Kidney epithelial cell (primary cell): ENCODE results near the gene SPANXN3. TPM values are rescaled to one million over a fixed set of nuclear protein-coding genes. Genes with fewer than 3 reads are reported as not detected.
A peak's percentile ranks its signal among the peaks of the same experiment; 100 is the strongest.
"Not testable (repeated sequence)": the region's sequence is repeated elsewhere in the genome, so short reads cannot be mapped to it uniquely, and the experiment has no call there.

Experiments used
- DNase-seq: peaks from one replicate; pipeline ENCODE4 v3.0.0-alpha.2; 2010; ENCODE audit warnings: low read depth
- H3K27me3 ChIP-seq: 2 replicates; pipeline ENCODE4 v1.6.0; 2011; ENCODE audit warnings: low read length; ENCODE audit not compliant: control insufficient read depth, insufficient read depth
- H3K36me3 ChIP-seq: 2 replicates; pipeline ENCODE4 v1.5.1; 2011; ENCODE audit warnings: low read length; ENCODE audit not compliant: control insufficient read depth, insufficient read depth
- H3K4me3 ChIP-seq: 2 replicates; pipeline ENCODE4 v1.5.1; 2011; ENCODE audit warnings: low read depth, mild to moderate bottlenecking, control low read depth, low read length
- CTCF ChIP-seq: IDR thresholded peaks from 2 replicates; pipeline ENCODE4 v1.5.1; 2011; ENCODE audit warnings: mild to moderate bottlenecking, moderate library complexity, low read length, control low read depth, inconsistent platforms; ENCODE audit not compliant: insufficient read depth, poor library complexity, severe bottlenecking
- total RNA-seq: library from RNA; depleted of rRNA; stranded (reverse); fragments of >200 nt; gene quantifications from 2 replicates; pipeline ENCODE4 v1.2.3, GENCODE V29; 2015

Gene SPANXN3
- total RNA-seq = not detected in 2 replicates

GRCh38 chrX:143517375-143517774 lies at the start of gene SPANXN3:
Gene SPANXN3 (minus strand): TSS chrX:143517475. CDS start chrX:143517391, 84 bp downstream.
- H3K4me3 ChIP-seq, DNase-seq, H3K27me3 ChIP-seq, H3K36me3 ChIP-seq: not testable (repeated sequence)

GRCh38 chrX:143536176-143536575 lies 18.9 kb upstream of the SPANXN3 start:
- Histone ChIP-seq H3K4me3 (no peak overlapping the region), H3K36me3 (no peaks in the 10 kb centered on the region), H3K27me3 (no peaks in the 10 kb centered on the region)
- DNase-seq = no peak
- TF ChIP-seq CTCF = no peak

GRCh38 chrX:143502196-143502595 lies 15.1 kb downstream of the SPANXN3 start:
- H3K27me3 ChIP-seq, H3K36me3 ChIP-seq, H3K4me3 ChIP-seq, DNase-seq: not testable (repeated sequence)

GRCh38 chrX:143500751-143501150 lies 16.5 kb downstream of the SPANXN3 start:
- no peak overlapping the region for H3K4me3 ChIP-seq
- no peaks in the 10 kb centered on the region for H3K36me3 ChIP-seq
- no peaks in the 10 kb centered on the region for H3K27me3 ChIP-seq
- no peak for TF ChIP-seq CTCF
- DNase-seq = peak; percentile 14

GRCh38 chrX:143486105-143486504 lies 31.2 kb downstream of the SPANXN3 start:
- H3K36me3 ChIP-seq = no peaks in the 10 kb centered on the region
- no peaks in the 10 kb centered on the region for H3K27me3 ChIP-seq
- H3K4me3 ChIP-seq = no peak overlapping the region
- no peak for DNase-seq
- no peak for TF ChIP-seq CTCF

GRCh38 chrX:143476751-143477150 lies 40.5 kb downstream of the SPANXN3 start:
- DNase-seq = no peak
- no peak for TF ChIP-seq CTCF
- H3K4me3 ChIP-seq = no peak overlapping the region
- no peaks in the 10 kb centered on the region for H3K36me3 ChIP-seq
- H3K27me3 ChIP-seq = no peaks in the 10 kb centered on the region

- peak; percentile 47 for DNase-seq
Measured at GRCh38 chrX:143472347-143472938, 44.8 kb downstream of the SPANXN3 start.

More at GRCh38 chrX:143472347-143472938, 44.8 kb downstream of the SPANXN3 start:
- Histone ChIP-seq H3K36me3 (no peaks in the 10 kb centered on the region), H3K27me3 (no peaks in the 10 kb centered on the region), H3K4me3 (no peak overlapping the region)
- no peak for TF ChIP-seq CTCF
